C4-2B (cell line): Measurements from ENCODE around the gene ACOT12.

Source experiments
- H3K27ac ChIP-seq: fragments of 450-650 bp; 2 replicates; pipeline ENCODE4 v1.5.1; 2017
- CTCF ChIP-seq: fragments of 450-650 bp; conservative IDR thresholded peaks from 2 replicates; pipeline ENCODE4 v1.5.1; 2017; ENCODE audit warnings: mild to moderate bottlenecking
- ZFX ChIP-seq: fragments of 450-650 bp; IDR thresholded peaks from 2 replicates; pipeline ENCODE4 v1.6.1; 2017

ACOT12 gene

GRCh38 chr5:81359108-81359507 lies 34.8 kb downstream of the ACOT12 start:
- TF ChIP-seq CTCF (no peak), ZFX (no peak)
- H3K27ac ChIP-seq, result no peak overlapping the region

- TF ChIP-seq ZFX (no peak), CTCF (no peak)
- peak overlapping the region; percentile 45 for H3K27ac ChIP-seq
Observed at GRCh38 chr5:81355291-81356251, 38.4 kb downstream of the ACOT12 start.

DNA sequence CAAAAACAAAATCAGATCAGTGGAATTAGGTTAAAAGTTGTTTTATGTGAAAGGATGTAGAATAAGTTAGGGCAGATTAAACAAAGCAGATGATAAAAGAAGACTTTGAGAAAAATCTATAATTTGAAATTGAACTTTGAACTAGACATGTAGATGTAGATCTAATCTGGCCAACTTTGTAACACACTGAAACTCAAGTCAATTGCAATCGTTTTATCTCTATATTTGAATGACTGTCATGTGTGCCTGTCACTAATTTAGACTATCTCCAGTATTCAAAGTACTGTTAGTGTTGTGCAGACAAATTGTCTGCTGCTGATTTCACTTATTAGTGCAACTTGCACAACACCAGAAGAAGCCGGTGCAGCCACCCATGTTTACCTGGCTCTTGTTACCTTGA lies 39.8 kb downstream of the ACOT12 start:
- no peak overlapping the region for H3K27ac ChIP-seq
- TF ChIP-seq CTCF, result no peak
- TF ChIP-seq ZFX, result no peak

DNA sequence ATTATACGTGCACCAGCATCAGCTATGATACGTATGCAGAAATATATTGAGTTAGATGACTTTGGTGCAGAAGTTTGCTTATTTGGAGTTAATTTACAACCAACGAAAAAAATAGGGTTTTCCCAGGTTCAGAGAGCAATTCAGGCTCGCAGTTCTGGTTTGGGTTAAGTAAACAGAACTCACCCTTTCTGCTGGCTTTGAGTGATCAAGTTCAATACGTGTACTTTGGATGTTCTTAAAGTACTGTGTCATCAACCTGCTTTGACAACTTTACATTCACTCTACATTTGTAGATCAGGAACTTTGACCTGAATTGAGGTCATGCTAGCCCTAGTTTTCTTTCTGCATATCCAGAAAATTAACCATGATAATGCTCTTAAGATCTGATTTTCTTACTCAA lies 40.7 kb downstream of the ACOT12 start:
- TF ChIP-seq ZFX, result no peak
- TF ChIP-seq CTCF, result no peak
- no peak overlapping the region for H3K27ac ChIP-seq

DNA sequence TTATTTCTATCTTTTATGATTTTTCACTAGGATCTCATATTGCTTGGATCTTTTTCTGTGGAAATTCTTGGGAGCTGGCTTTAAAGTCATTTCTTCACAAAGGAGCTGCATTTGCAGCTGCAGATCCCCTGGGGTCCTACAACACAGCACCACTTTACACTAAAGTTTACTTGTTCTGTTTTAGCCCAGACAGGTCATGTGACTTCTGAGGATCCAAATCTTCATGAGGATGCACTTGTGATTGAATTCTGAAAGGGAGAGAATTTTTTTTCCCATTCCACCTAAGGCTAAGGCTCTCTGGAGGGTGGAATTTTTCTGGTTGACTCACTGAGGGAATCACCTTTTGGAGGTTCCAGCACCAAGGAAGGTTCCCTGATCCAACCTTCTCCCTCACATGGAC lies 43.4 kb downstream of the ACOT12 start:
- H3K27ac ChIP-seq, result no peak overlapping the region
- TF ChIP-seq CTCF (no peak), ZFX (no peak)

GRCh38 chr5:81349161-81349560 lies 44.8 kb downstream of the ACOT12 start:
- no peak for TF ChIP-seq CTCF
- TF ChIP-seq ZFX, result no peak
- H3K27ac ChIP-seq, result no peak overlapping the region

DNA sequence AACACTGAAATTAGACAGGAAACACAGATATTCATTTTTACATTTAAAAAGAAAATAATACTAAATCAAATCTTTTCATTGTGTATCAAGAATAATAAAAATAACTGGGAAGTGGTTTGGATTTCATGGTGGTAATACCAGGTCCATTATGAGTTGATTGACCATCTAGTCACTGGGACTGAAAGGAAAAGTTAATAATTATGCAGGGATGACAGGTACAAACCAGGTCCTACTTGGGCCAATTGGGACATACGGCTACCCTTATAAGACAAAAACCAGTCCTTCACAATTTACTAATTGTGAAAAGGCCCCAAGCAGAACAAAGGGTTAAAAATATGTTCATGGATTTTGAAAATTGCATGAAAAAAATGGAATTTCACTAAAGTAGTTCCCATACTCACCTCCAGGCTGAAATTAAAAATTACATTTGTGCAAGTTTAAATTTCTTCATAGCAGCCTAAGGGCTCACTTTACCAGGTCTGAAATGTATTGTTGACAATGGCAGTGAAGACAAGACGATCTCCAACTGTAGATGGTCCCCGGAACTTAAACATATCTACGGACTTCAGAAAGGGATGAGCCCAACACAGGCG lies 48.4 kb downstream of the ACOT12 start:
- no peak for TF ChIP-seq ZFX
- TF ChIP-seq CTCF, result no peak
- H3K27ac ChIP-seq, result no peak overlapping the region
